K562 treated with DMSO at 1 percent for 4 hours (cell line): Measurements from ENCODE around the gene COL18A1. TPM values are rescaled to one million over a fixed set of nuclear protein-coding genes. Genes with fewer than 3 reads are reported as not detected.

Experiments used
- total RNA-seq: library from RNA; unstranded; fragments of 300-600 nt; gene quantifications from 2 replicates; pipeline ENCODE4 v1.2.3, GENCODE V29; 2022; ENCODE audit not compliant: insufficient read depth

COL18A1 gene
- total RNA-seq, result 9.9 and 11.2 TPM in 2 replicates

GRCh38 chr21:45404730-45405270 lies at the start of gene COL18A1:
Gene COL18A1 (plus strand): TSS chr21:45405165. CDS start chr21:45405231, 66 bp downstream.

GRCh38 chr21:45542242-45542666 lies 137.3 kb downstream of the COL18A1 start, which contains the start of gene SLC19A1:
Gene SLC19A1 (minus strand): TSS chr21:45542440. CDS start chr21:45537959, 4,481 bp downstream.

Other genes with a start within 250 kb of the COL18A1 start
- 23.3 and 25.2 TPM in 2 replicates for gene POFUT2, start 117.3 kb upstream of the COL18A1 start, total RNA-seq
- 6.4 and 10.3 TPM in 2 replicates for gene SLC19A1, start 137.3 kb downstream of the COL18A1 start, total RNA-seq
- gene PCBP3, start 238.6 kb downstream of the COL18A1 start, total RNA-seq, result not detected in 2 replicates